BLaER1 treated with 17β-estradiol and CSF1 and Interleukin-3, amounts not matched to agents 10 nM and 100 nM (cell line): ENCODE results near the gene TATDN3.

Experiments
- H3K27ac ChIP-seq, 11 experiments: shearing (Covaris generic); formaldehyde crosslinking; 2 replicates each; pipeline ENCODE4 v1.8.1; 2022
- H3K27me3 ChIP-seq, 11 experiments: shearing (Covaris generic); formaldehyde crosslinking; 2 replicates each; pipeline ENCODE4 v1.8.1; 2022
- H3K36me3 ChIP-seq, 11 experiments: shearing (Covaris generic); formaldehyde crosslinking; 2 replicates each; pipeline ENCODE4 v1.8.1; 2022
- H3K4me1 ChIP-seq, 10 experiments: shearing (Covaris generic); formaldehyde crosslinking; 2 replicates each; pipeline ENCODE4 v1.8.1; 2022
- H3K4me2 ChIP-seq, 11 experiments: shearing (Covaris generic); formaldehyde crosslinking; 2 replicates each; pipeline ENCODE4 v1.8.1; 2022
- H3K4me3 ChIP-seq, 10 experiments: shearing (Covaris generic); formaldehyde crosslinking; 2 replicates each; pipeline ENCODE4 v1.8.1; 2022
- H3K9ac ChIP-seq, 11 experiments: shearing (Covaris generic); formaldehyde crosslinking; 2 replicates each; pipeline ENCODE4 v1.8.1; 2022
- H3K9me3 ChIP-seq, 11 experiments: shearing (Covaris generic); formaldehyde crosslinking; replicated peaks in 1 of 11; 2 replicates each; pipeline ENCODE4 v1.8.1; 2022
- H4K20me1 ChIP-seq, 11 experiments: shearing (Covaris generic); formaldehyde crosslinking; 2 replicates each; pipeline ENCODE4 v1.8.1; 2022
- Cebpa-rat ChIP-seq, 11 experiments: shearing (Covaris generic); IDR thresholded peaks; 2 replicates each; pipeline ENCODE4 v1.8.1; 2022

The TATDN3 gene

DNA sequence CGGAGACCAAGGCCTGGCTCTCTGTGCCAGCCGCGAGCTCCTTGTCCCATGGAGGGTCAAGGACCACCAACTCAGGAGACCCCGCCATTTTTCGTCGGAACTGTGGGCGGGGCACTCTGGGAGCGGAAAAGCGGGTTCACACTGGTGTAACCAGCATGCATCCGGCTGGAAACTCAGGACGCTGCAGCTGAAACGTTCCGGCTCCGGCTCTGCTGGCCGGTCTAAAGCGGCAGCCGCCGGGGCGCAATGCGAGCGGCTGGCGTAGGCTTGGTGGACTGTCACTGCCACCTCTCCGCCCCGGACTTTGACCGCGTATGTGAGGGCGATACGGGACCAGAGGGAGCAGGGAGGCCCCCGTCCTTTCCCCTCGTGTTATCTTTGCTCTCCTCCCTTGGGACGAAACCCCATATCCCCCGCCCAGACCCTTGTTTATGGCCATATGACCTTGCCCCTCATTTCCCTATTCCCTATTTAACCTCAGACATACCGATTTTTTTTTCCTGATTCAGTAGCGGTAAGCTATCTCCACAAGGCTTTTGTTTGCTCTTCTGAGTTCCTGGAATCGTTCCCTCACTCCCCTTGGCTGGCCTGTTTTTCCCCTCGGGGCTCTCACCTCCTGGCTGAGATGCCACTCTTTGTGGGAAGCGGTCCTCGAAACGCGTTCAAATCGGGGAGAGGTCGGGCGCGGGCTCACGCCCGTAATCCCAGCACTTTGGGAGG is at the start of gene TATDN3, which contains the start of gene NSL1:
Gene TATDN3, plus strand, starts transcription at position 219 of the 720 bp plus-strand sequence. Its CDS starts 28 bp downstream, at position 247.
Gene NSL1, minus strand, starts transcription at position 102 of the 720 bp plus-strand sequence. Its CDS starts 14 bp downstream, at position 88.
- no peak for TF ChIP-seq Cebpa-rat (IDR thresholded peaks at IDR 0.05)
- Histone ChIP-seq H3K4me1 (peaks cover 44 to 67% (median 56%) of the 10 kb centered on the region in 10 experiments), H3K9ac (peak within 1 kb of the TSS; percentile 90 to 96 (median 94)), H3K4me3 (peak within 1 kb of the TSS; percentile 76 to 87 (median 82)), H3K9me3 (no peaks in the 10 kb centered on the region), H4K20me1 (no peaks in the 10 kb centered on the region), H3K27me3 (no peaks in the 10 kb centered on the region), H3K36me3 (peaks cover 15 to 30% (median 24%) of the 10 kb centered on the region in 11 experiments), H3K27ac (peak within 1 kb of the TSS; percentile 89 to 96 (median 93)), H3K4me2 (peak within 1 kb of the TSS; percentile 88 to 97 (median 93))

DNA sequence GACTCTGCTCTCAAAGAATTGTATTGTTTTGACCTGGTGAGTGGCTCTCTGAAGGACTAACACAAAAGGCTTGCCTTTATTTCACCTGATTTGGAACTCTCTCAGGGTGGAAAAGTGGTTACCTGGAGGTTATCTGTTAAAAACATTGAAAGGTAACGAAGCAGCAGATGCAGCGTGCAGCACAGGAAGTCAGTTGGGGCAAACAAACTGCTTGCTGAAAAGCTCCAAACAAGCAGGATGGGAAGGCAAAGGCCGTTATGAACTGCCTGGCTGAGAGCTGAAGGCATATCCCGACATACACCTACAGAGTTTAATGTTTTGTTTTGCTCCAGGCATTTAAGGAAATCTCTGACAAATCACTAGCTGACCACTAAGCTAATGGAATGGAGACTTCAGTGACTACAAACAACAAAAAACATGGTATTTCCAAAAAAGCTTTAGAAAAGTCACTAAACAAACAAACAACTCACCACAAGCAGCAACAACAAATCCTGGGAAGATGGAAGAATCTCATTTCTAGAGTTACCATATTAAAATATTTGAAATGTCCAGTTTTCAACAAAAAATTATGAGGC is 47.7 kb upstream of the TATDN3 start:
- no peak for TF ChIP-seq Cebpa-rat (IDR thresholded peaks at IDR 0.05)
- Histone ChIP-seq H3K9me3 (peaks cover 15 to 26% (median 20%) of the 10 kb centered on the region in 11 experiments), H3K27me3 (no peaks in the 10 kb centered on the region), H4K20me1 (no peaks in the 10 kb centered on the region), H3K4me2 (no peak overlapping the region), H3K4me3 (no peak overlapping the region), H3K4me1 (no peaks in the 10 kb centered on the region; a peak in 1 of 20 replicates), H3K9ac (no peak overlapping the region), H3K27ac (no peak overlapping the region), H3K36me3 (peaks cover 20 to 57% (median 37%) of the 10 kb centered on the region in 11 experiments; a peak in 21 of 22 replicates)

- Histone ChIP-seq H3K36me3 (peaks cover 18 to 52% (median 35%) of the 10 kb centered on the region in 11 experiments; a peak in 20 of 22 replicates), H3K4me3 (no peak overlapping the region), H4K20me1 (no peaks in the 10 kb centered on the region), H3K9me3 (peaks cover 15 to 26% (median 20%) of the 10 kb centered on the region in 11 experiments), H3K4me1 (peaks cover 0 to 11% (median 8%) of the 10 kb centered on the region in 10 experiments; a peak in 18 of 20 replicates), H3K27ac (no peak overlapping the region), H3K9ac (no peak overlapping the region), H3K27me3 (no peaks in the 10 kb centered on the region), H3K4me2 (no peak overlapping the region)
- TF ChIP-seq Cebpa-rat (IDR thresholded peaks at IDR 0.05) = no peak
Measured at GRCh38 chr1:212745303-212745702, 46.4 kb upstream of the TATDN3 start.

DNA sequence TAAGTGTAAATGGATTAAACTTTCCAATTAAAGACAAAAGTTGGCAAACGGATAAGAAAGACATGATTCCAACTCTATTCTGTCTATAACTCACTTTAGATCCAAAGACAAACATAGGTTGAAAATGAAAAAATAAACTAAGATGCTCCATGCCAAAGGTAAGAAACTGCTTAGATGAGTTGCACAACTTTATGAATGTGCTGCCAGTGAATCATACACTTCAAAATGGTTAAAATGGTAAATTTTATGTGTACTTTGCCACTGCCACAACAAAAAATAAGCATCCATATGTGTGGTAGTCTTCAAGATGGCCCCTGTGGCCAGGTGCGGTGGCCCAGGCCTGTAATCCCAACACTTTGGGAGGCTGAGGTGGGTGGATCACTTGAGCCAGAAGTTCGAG is 45.1 kb upstream of the TATDN3 start:
- H3K4me1 ChIP-seq = peaks cover 0 to 24% (median 17%) of the 10 kb centered on the region in 10 experiments; a peak in 18 of 20 replicates
- H3K27ac ChIP-seq = no peak overlapping the region
- no peak overlapping the region for H3K4me2 ChIP-seq
- H3K27me3 ChIP-seq = no peaks in the 10 kb centered on the region
- no peak for TF ChIP-seq Cebpa-rat (IDR thresholded peaks at IDR 0.05)
- H4K20me1 ChIP-seq = no peaks in the 10 kb centered on the region
- H3K9ac ChIP-seq = no peak overlapping the region
- peaks cover 12 to 44% (median 28%) of the 10 kb centered on the region in 11 experiments; a peak in 20 of 22 replicates for H3K36me3 ChIP-seq
- no peak overlapping the region for H3K4me3 ChIP-seq
- peaks cover 11 to 22% (median 17%) of the 10 kb centered on the region in 11 experiments; a peak in 21 of 22 replicates for H3K9me3 ChIP-seq

DNA sequence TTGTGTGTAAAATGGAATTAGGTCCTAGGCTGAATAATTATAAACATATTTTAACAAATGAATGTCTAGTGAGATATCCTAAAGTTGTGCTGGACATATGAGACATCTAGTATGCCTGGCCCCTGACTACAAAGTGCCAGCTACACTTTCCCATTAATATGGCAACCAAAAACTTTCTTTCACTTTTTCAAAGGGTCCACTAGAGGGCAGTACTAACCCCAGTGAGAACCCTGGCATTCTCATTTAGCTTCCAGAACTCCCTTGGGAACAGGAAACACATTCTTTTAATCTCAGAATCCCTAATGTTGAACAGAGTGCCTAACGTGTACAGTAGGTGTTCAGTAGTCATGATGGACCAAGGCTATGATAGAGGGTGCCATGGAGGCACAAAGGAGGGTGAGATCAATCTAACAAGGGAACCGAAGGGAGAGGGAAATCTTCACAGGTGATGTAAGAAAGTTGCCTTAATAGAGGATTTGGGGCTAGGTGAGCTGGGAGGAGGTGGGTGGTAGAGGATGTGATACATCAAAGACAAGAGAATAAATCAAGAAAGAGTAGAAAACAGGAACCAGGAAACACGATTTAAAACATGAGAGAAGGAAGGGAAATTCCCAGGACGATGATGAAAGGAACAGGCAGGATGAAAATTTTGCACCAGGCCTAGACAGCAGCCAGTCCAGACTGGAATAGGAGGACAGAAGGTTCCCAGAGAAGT is 41.7 kb upstream of the TATDN3 start:
- Histone ChIP-seq H3K27me3 (no peaks in the 10 kb centered on the region), H3K27ac (peak overlapping the region in 2 of 11 experiments; percentile 24 to 51; a peak in 6 of 22 replicates), H4K20me1 (no peaks in the 10 kb centered on the region), H3K4me3 (no peak overlapping the region), H3K9me3 (peaks cover under 1 to 11% (median 8%) of the 10 kb centered on the region in 11 experiments; a peak in 15 of 22 replicates), H3K4me2 (peak overlapping the region in 10 of 11 experiments; percentile 11 to 92 (median 57); a peak in 15 of 22 replicates), H3K4me1 (peaks cover 22 to 58% (median 50%) of the 10 kb centered on the region in 10 experiments), H3K9ac (peak overlapping the region in 1 of 11 experiments; percentile 22; a peak in 1 of 22 replicates), H3K36me3 (peaks cover 0 to 21% (median 13%) of the 10 kb centered on the region in 11 experiments; a peak in 11 of 22 replicates)
- TF ChIP-seq Cebpa-rat (IDR thresholded peaks at IDR 0.05) = no peak

- H4K20me1 ChIP-seq = no peaks in the 10 kb centered on the region; a peak in 1 of 22 replicates
- TF ChIP-seq Cebpa-rat (IDR thresholded peaks at IDR 0.05) = peak in 3 of 11 experiments; percentile 29 to 63 (median 58); a peak in 4 of 22 replicates
- H3K4me3 ChIP-seq = peak overlapping the region in 7 of 10 experiments; percentile 14 to 60 (median 42); a peak in 10 of 20 replicates
- H3K4me2 ChIP-seq = peak overlapping the region; percentile 17 to 97 (median 89); a peak in 20 of 22 replicates
- peaks cover 22 to 61% (median 50%) of the 10 kb centered on the region in 10 experiments for H3K4me1 ChIP-seq
- peaks cover 4 to 22% (median 13%) of the 10 kb centered on the region in 11 experiments; a peak in 17 of 22 replicates for H3K36me3 ChIP-seq
- peak overlapping the region in 9 of 11 experiments; percentile 8 to 63 (median 56); a peak in 15 of 22 replicates for H3K9ac ChIP-seq
- H3K27ac ChIP-seq = peak overlapping the region in 9 of 11 experiments; percentile 32 to 75 (median 68); a peak in 17 of 22 replicates
- no peaks in the 10 kb centered on the region for H3K9me3 ChIP-seq
- H3K27me3 ChIP-seq = no peaks in the 10 kb centered on the region
Measured at GRCh38 chr1:212752252-212752933, 39.3 kb upstream of the TATDN3 start.

GRCh38 chr1:212752934-212753497 is 38.7 kb upstream of the TATDN3 start:
- Histone ChIP-seq H3K4me3 (peak overlapping the region in 7 of 10 experiments; percentile 14 to 60 (median 42); a peak in 13 of 20 replicates), H3K4me1 (peaks cover 22 to 61% (median 50%) of the 10 kb centered on the region in 10 experiments), H3K27ac (peak overlapping the region in 9 of 11 experiments; percentile 29 to 75 (median 68); a peak in 17 of 22 replicates), H3K9me3 (no peaks in the 10 kb centered on the region), H4K20me1 (no peaks in the 10 kb centered on the region; a peak in 1 of 22 replicates), H3K4me2 (peak overlapping the region; percentile 17 to 97 (median 89); a peak in 20 of 22 replicates), H3K9ac (peak overlapping the region in 9 of 11 experiments; percentile 8 to 63 (median 56); a peak in 15 of 22 replicates), H3K27me3 (no peaks in the 10 kb centered on the region), H3K36me3 (peaks cover 3 to 25% (median 16%) of the 10 kb centered on the region in 11 experiments; a peak in 18 of 22 replicates)
- TF ChIP-seq Cebpa-rat (IDR thresholded peaks at IDR 0.05) = peak in 1 of 11 experiments; percentile 2; a peak in 2 of 22 replicates
